Left lung (tissue), 10 donors: ENCODE data around the gene LRP4. TPM values are rescaled to one million over a fixed set of nuclear protein-coding genes. Genes with fewer than 3 reads are reported as not detected.

Source experiments
- ATAC-seq: fragments of 200-7000 bp; cut with Tn5 transposase; one replicate; pipeline ENCODE4 v1.9.1; 2020; ENCODE audit warnings: moderate library complexity
- DNase-seq, 4 donors: peaks; one replicate each; pipeline ENCODE4 v3.0.0-alpha.2; 2013 to 2020
- H3K27ac ChIP-seq, 2 donors: fragments of 200-600 bp; sonication (generic) in 1 of 2; one replicate each; pipeline versions ENCODE4 v1.5.0 to v1.8.0; 2020 to 2021
- H3K27me3 ChIP-seq, 2 donors: fragments of 200-600 bp; sonication (generic) in 1 of 2; one replicate each; pipeline versions ENCODE4 v1.5.0 to v1.8.0; 2020 to 2021
- H3K36me3 ChIP-seq, 2 donors: fragments of 200-600 bp; sonication (generic) in 1 of 2; one replicate each; pipeline versions ENCODE4 v1.5.0 to v1.8.0; 2020 to 2021
- H3K4me1 ChIP-seq, 2 donors: fragments of 200-600 bp; one replicate each; pipeline ENCODE4 v1.8.0; 2021
- H3K4me3 ChIP-seq, 2 donors: fragments of 200-600 bp; sonication (generic) in 1 of 2; one replicate each; pipeline versions ENCODE4 v1.5.0 to v1.8.0; 2020 to 2021; ENCODE audit warnings: mild to moderate bottlenecking in 1 of 2
- H3K9me3 ChIP-seq, 2 donors: fragments of 200-600 bp; sonication (generic) in 1 of 2; one replicate each; pipeline versions ENCODE4 v1.5.0 to v1.8.0; 2020 to 2021
- intact Hi-C, 2 donors: fragments of 100-400 bp; cut with DNase I; formaldehyde crosslinking; loops; one replicate each; pipeline versions ENCODE4 v1.11.2 to v1.14.2; 2022
- polyA plus RNA-seq, 6 donors: library from polyadenylated mRNA; unstranded; fragments of 120-200 nt; gene quantifications; one replicate each; pipeline ENCODE4 v1.2.1, GENCODE V29; 2013; ENCODE audit not compliant: insufficient read length in 6 of 6
- total RNA-seq, 2 donors: library from RNA; stranded (reverse); fragmentation: NEBNext Ultra II Directional; extraction: Animal tissue kit (Norgen Biotek cat#: 25700); gene quantifications; one replicate each; pipeline ENCODE4 v1.2.1, GENCODE V29; 2021
- TF ChIP-seq, protein P1 (sequence below), 2 donors: fragments of 200-600 bp; sonication (generic) in 1 of 2; IDR thresholded peaks; one replicate each; pipeline versions ENCODE4 v1.5.0 to v1.8.0; 2021; ENCODE audit warnings: antibody characterized with exemption in 2 of 2
- donor health status: DM: no; HTN: yes; CAD: no.
- donor health status: DM: no; HTN: no; CAD: no.

LRP4 gene
- total and polyA plus RNA-seq, 8 donors: 4.9 to 30.8 (median 25.6) TPM

DNA sequence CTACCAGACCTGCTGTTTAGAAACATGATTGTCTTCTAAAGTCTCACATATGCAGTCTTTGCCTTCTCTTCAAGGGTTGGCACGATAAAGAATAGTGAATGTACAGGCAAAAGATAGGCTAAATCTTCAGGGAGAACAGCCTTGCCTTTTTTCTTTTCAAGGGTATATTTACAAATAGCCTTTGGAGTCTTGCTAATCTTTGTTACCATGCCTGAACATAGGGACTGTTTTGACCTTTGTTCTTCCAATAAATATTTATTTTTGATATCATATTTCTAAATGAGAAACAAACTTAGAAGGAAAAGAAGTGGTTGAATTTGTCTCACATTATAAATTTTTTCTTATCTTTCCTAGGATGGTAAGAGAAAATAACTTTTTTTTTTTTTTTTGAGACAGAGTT lies 30.9 kb upstream of the LRP4 start:
- ATAC-seq: no peak

DNA sequence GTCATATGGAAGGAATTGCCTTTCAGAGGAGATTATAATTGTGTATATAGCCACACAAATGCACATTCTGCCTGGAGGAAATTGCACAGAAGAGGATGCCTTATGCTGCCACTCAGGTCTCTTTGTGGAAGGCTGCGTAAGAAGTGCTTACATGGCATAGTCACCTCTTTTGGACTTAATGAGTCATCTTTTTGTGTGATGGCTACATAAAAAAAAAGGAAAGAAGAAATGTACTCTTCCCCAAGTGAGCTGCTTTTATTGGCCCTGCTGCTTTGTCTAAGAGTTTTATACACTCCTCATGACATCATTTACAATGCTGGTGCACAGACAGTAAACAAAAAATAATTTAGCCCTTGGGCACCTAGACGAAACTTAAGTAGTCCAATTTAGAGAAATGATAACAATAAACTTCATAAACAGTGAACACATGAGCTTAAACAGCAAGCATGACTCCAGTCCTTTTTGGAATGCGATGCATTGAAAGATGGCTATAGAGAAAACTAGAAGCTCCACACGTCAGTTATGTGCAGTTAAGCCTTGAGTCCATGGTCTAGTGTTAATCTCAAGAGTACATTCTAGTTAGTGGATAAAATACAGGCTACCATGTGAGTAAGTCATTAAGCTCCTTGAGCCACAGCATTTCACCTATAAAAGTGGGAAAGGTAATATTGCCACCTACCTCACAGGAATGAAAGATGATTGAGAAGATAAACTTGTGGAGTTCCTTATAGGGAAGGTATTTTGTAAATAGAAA lies 30.2 kb upstream of the LRP4 start:
- no peak overlapping the region for H3K27ac ChIP-seq
- DNase-seq (no peak), ATAC-seq (peak; percentile 87)
- H3K4me3 ChIP-seq: no peak overlapping the region
- H3K27me3 ChIP-seq: no peaks in the 10 kb centered on the region
- intact Hi-C loops: no loop called here
- no peaks in the 10 kb centered on the region for H3K9me3 ChIP-seq
- TF ChIP-seq, protein P1, sequence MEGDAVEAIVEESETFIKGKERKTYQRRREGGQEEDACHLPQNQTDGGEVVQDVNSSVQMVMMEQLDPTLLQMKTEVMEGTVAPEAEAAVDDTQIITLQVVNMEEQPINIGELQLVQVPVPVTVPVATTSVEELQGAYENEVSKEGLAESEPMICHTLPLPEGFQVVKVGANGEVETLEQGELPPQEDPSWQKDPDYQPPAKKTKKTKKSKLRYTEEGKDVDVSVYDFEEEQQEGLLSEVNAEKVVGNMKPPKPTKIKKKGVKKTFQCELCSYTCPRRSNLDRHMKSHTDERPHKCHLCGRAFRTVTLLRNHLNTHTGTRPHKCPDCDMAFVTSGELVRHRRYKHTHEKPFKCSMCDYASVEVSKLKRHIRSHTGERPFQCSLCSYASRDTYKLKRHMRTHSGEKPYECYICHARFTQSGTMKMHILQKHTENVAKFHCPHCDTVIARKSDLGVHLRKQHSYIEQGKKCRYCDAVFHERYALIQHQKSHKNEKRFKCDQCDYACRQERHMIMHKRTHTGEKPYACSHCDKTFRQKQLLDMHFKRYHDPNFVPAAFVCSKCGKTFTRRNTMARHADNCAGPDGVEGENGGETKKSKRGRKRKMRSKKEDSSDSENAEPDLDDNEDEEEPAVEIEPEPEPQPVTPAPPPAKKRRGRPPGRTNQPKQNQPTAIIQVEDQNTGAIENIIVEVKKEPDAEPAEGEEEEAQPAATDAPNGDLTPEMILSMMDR (IDR thresholded peaks at IDR 0.05): no peak
- H3K4me1 ChIP-seq: no peaks in the 10 kb centered on the region
- no peaks in the 10 kb centered on the region for H3K36me3 ChIP-seq

More for the DNA sequence above, 30.9 kb upstream of the LRP4 start:
- intact Hi-C loops: no loop called here
- no peak for DNase-seq
- TF ChIP-seq, protein P1 (IDR thresholded peaks at IDR 0.05): no peak
- no peaks in the 10 kb centered on the region for H3K4me1 ChIP-seq
- no peak overlapping the region for H3K4me3 ChIP-seq
- no peaks in the 10 kb centered on the region for H3K36me3 ChIP-seq
- H3K27ac ChIP-seq: no peak overlapping the region
- H3K9me3 ChIP-seq: no peaks in the 10 kb centered on the region
- H3K27me3 ChIP-seq: no peaks in the 10 kb centered on the region

DNA sequence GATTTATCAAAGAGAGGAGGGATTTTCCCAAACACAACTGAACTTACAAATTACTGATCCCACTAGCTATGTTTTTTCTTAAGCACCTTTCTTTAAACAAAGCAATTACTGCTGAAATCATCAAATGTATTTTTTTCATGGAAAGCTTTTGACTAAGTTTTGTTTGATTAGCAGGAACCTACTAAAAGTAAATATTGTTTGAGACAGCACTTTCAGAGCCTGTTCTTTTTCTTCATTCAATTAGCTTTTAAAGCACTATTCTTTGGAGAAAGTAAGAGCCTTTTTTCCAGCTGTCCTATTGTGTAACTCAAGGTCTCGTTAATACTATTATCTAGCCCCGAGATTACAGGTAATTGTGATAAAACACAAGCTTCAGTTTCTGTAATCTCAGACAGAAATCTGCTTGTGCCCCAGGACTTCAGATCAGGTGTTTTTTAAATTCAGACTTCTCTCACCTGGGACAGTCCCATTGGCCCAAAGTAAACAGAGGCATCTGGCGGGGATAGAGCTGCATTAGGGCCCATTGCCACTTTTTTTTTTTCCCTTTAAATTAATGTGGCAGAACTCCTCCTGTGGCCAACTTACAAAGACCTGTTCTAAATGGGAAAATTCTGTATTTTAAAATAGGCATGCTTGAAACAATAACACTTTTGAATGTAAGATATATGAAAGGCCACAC lies 29.2 kb upstream of the LRP4 start:
- Histone ChIP-seq H3K4me3 (no peak overlapping the region), H3K36me3 (no peaks in the 10 kb centered on the region), H3K27ac (no peak overlapping the region), H3K4me1 (no peaks in the 10 kb centered on the region), H3K27me3 (no peaks in the 10 kb centered on the region), H3K9me3 (no peaks in the 10 kb centered on the region)
- TF ChIP-seq, protein P1 (IDR thresholded peaks at IDR 0.05): no peak
- intact Hi-C loops: no loop called here
- no peak for DNase-seq
- ATAC-seq: peak; percentile 51

DNA sequence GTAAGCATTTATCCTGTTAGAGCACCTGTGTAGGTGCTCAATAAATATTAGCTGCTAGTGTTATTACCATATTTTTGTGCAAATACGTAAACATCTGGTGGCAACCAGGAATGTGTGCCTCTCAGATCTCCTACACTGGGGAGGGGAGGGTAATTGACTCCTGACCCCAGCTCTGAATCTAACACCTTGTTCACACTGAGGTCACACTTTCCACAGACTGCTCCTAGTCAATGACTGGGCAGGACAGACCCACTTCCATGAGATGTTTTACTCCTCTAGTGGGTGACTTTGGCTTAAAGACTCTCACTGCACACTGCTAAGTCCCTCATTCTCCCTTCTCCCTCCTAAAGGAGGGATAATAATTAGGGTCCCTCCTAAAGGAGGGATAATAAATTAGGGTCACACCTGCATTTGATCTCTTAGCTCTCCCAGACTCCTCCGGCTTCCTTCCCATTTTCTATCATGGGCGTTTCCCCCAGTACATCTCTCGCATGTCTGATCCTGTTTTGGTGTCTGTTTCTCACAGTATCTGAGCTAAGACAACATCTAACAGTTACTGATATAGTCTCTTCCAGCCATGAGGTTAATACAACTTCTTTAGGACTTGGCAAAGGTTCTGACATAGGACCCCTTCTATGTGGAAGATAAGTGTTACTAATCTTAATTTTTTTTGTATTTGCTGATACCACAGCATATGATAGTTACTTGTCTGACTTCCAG lies 26.2 kb upstream of the LRP4 start:
- H3K9me3 ChIP-seq: no peaks in the 10 kb centered on the region
- DNase-seq (no peak), ATAC-seq (no peak)
- H3K27ac ChIP-seq: no peak overlapping the region
- H3K4me3 ChIP-seq: no peak overlapping the region
- no peaks in the 10 kb centered on the region for H3K4me1 ChIP-seq
- no peaks in the 10 kb centered on the region for H3K27me3 ChIP-seq
- no peaks in the 10 kb centered on the region for H3K36me3 ChIP-seq
- TF ChIP-seq, protein P1 (IDR thresholded peaks at IDR 0.05): no peak
- intact Hi-C loops: no loop called here

DNA sequence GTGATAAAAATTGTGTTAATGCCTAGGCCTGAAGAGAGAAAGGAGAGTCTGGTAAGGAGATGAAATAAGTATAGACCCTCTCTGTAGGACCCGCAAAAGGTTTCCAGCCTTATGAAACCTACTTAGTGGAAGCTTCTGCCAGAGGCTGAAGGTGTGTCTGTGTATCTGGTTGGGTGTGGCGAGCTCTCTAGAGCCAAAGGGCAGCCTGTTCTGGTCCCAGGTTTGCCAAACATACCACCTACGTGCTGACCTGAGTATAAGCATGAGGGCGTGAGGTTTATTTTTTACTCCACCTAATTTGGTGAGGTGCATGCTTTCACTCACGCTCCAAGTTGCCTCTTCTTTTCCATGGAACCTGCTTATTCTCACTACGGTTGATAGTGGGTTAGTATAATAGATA lies 23.8 kb upstream of the LRP4 start:
- no peak overlapping the region for H3K27ac ChIP-seq
- intact Hi-C loops: no loop called here
- no peaks in the 10 kb centered on the region for H3K9me3 ChIP-seq
- H3K27me3 ChIP-seq: no peaks in the 10 kb centered on the region
- no peaks in the 10 kb centered on the region for H3K36me3 ChIP-seq
- H3K4me3 ChIP-seq: no peak overlapping the region
- peak; percentile 90 for ATAC-seq
- peaks cover 4% of the 10 kb centered on the region in 2 donors for H3K4me1 ChIP-seq
- TF ChIP-seq, protein P1 (IDR thresholded peaks at IDR 0.05): no peak
- DNase-seq: no peak
